ENCODE data around the gene STRN.
"Not testable (repeated sequence)": the region's sequence is repeated elsewhere in the genome, so short reads cannot be mapped to it uniquely, and the experiment has no call there.

The STRN gene

GRCh38 chr2:36963734-36964133, 2.6 kb downstream of the STRN start:
- DNase-seq: no peak

- no peak for DNase-seq
These were observed 3.2 kb downstream of the STRN start for GRCh38 chr2:36963106-36963505.

GRCh38 chr2:36960773-36961172, 5.6 kb downstream of the STRN start:
- DNase-seq: no peak

GRCh38 chr2:36960005-36960675, 6.2 kb downstream of the STRN start:
- no peak for DNase-seq

- DNase-seq: no peak
These were observed 11.2 kb downstream of the STRN start for GRCh38 chr2:36954977-36955607.

- DNase-seq: no peak
These were observed 13.6 kb downstream of the STRN start for GRCh38 chr2:36952748-36953197.

GRCh38 chr2:36951574-36951973, 14.8 kb downstream of the STRN start:
- DNase-seq: no peak

GRCh38 chr2:36951027-36951518, 15.3 kb downstream of the STRN start:
- DNase-seq: no peak

GRCh38 chr2:36949845-36950244, 16.5 kb downstream of the STRN start:
- DNase-seq: no peak

GRCh38 chr2:36945240-36945639, 21.1 kb downstream of the STRN start:
- DNase-seq: not testable (repeated sequence)

GRCh38 chr2:36941867-36942266, 24.5 kb downstream of the STRN start:
- DNase-seq: no peak

GRCh38 chr2:36936526-36936925, 29.8 kb downstream of the STRN start:
- not testable (repeated sequence) for DNase-seq

GRCh38 chr2:36931688-36932087, 34.6 kb downstream of the STRN start:
- DNase-seq: not testable (repeated sequence)

- DNase-seq: not testable (repeated sequence)
These were observed 35.4 kb downstream of the STRN start for GRCh38 chr2:36930787-36931410.

GRCh38 chr2:36926175-36927132, 39.9 kb downstream of the STRN start:
- DNase-seq: peak; percentile 2

- DNase-seq: not testable (repeated sequence)
These were observed 43.7 kb downstream of the STRN start for GRCh38 chr2:36922629-36923028.

- DNase-seq: no peak
These were observed 44.4 kb downstream of the STRN start for GRCh38 chr2:36921984-36922383.

GRCh38 chr2:36919041-36919837, 47.1 kb downstream of the STRN start:
- DNase-seq: no peak

GRCh38 chr2:36918307-36918706, 48.0 kb downstream of the STRN start:
- no peak for DNase-seq

- no peak for DNase-seq
These were observed 50.7 kb downstream of the STRN start for GRCh38 chr2:36915627-36916026.

GRCh38 chr2:36912695-36913094, 53.6 kb downstream of the STRN start:
- no peak for DNase-seq

- DNase-seq: no peak
These were observed 55.3 kb downstream of the STRN start for GRCh38 chr2:36911012-36911411.
